HepG2 (cell line): Measurements from ENCODE around the gene CASP7.

Source experiments
- ATF3 ChIP-seq: sonication (generic); formaldehyde crosslinking; IDR thresholded peaks from 2 replicates; pipeline ENCODE4 v1.4.0; 2020; ENCODE audit warnings: missing genetic modification reagents
- CTCF ChIP-seq: sonication (generic); formaldehyde crosslinking; IDR thresholded peaks from 2 replicates; pipeline ENCODE4 v1.5.0; 2020; ENCODE audit warnings: mild to moderate bottlenecking, missing genetic modification reagents, moderate library complexity
- FOXM1 ChIP-seq: sonication (generic); formaldehyde crosslinking; IDR thresholded peaks from 2 replicates; pipeline ENCODE4 v1.5.0; 2020; ENCODE audit warnings: missing genetic modification reagents
- RBM39 ChIP-seq: fragments of 200-400 bp; formaldehyde crosslinking; IDR thresholded peaks from one replicate; pipeline ENCODE4 v1.6.1; 2018; ENCODE audit warnings: antibody characterized with exemption, mild to moderate bottlenecking, low read depth, low read length; ENCODE audit not compliant: poor library complexity, severe bottlenecking
- SIN3A ChIP-seq: IDR thresholded peaks from 2 replicates; pipeline ENCODE4 v1.6.1; 2011; ENCODE audit warnings: low read depth, mild to moderate bottlenecking, control low read depth, low read length, borderline replicate concordance
- ZFP82 ChIP-seq: sonication (generic); formaldehyde crosslinking; IDR thresholded peaks from 2 replicates; pipeline ENCODE4 v1.5.1; 2020; ENCODE audit warnings: mild to moderate bottlenecking, missing genetic modification reagents, borderline replicate concordance
- ZNF260 ChIP-seq: sonication (generic); formaldehyde crosslinking; IDR thresholded peaks from 2 replicates; pipeline ENCODE4 v1.4.0; 2020; ENCODE audit warnings: missing genetic modification reagents, low read depth, mild to moderate bottlenecking, borderline replicate concordance
- ZNF264 ChIP-seq: sonication (generic); formaldehyde crosslinking; IDR thresholded peaks from 2 replicates; pipeline ENCODE4 v1.4.0; 2020; ENCODE audit warnings: missing genetic modification reagents
- ZNF646 ChIP-seq: sonication (generic); formaldehyde crosslinking; IDR thresholded peaks from 2 replicates; pipeline ENCODE4 v1.9.0; 2021; ENCODE audit warnings: mild to moderate bottlenecking, missing genetic modification reagents
- ZNF746 ChIP-seq: sonication (generic); formaldehyde crosslinking; IDR thresholded peaks from 2 replicates; pipeline ENCODE4 v1.8.0; 2022; ENCODE audit warnings: mild to moderate bottlenecking, missing genetic modification reagents

GRCh38 chr10:113754768-113755167, 75.1 kb downstream of the CASP7 start:
- TF ChIP-seq ZFP82 (CRISPR knock-in tag): no peak
- TF ChIP-seq FOXM1 (CRISPR knock-in tag): no peak
- TF ChIP-seq ZNF746: no peak
- no peak for TF ChIP-seq CTCF (CRISPR knock-in tag)
- no peak for TF ChIP-seq RBM39
- no peak for TF ChIP-seq ZNF260 (CRISPR knock-in tag)
- no peak for TF ChIP-seq SIN3A
- no peak for TF ChIP-seq ATF3 (CRISPR knock-in tag)
- TF ChIP-seq ZNF264 (CRISPR knock-in tag): no peak
- no peak for TF ChIP-seq ZNF646
